SHP77 (cell line): ENCODE measurements around the gene ASPG.

Source experiments
- DNase-seq, 2 experiments: peaks; one replicate each; lab custom pipeline; 2025; lab: John Stamatoyannopoulos, UW

ASPG gene

GRCh38 chr14:104085032-104085888 lies at the start of gene ASPG:
Gene ASPG (plus strand): TSS chr14:104085700. CDS start chr14:104085771, 71 bp downstream.
- DNase-seq, result no peak

GRCh38 chr14:104036212-104036611 lies 49.3 kb upstream of the ASPG start:
- DNase-seq, result peak; percentile 35 to 69

- DNase-seq, result no peak
Observed at GRCh38 chr14:104037074-104037473, 48.4 kb upstream of the ASPG start.

- no peak for DNase-seq
Observed at GRCh38 chr14:104037903-104038302, 47.6 kb upstream of the ASPG start.

GRCh38 chr14:104039214-104039613 lies 46.3 kb upstream of the ASPG start:
- DNase-seq, result no peak

GRCh38 chr14:104040539-104040938 lies 45.0 kb upstream of the ASPG start:
- DNase-seq, result no peak

- no peak for DNase-seq
Observed at GRCh38 chr14:104041430-104042104, 43.9 kb upstream of the ASPG start.

- no peak for DNase-seq
Observed at GRCh38 chr14:104044016-104044415, 41.5 kb upstream of the ASPG start.

GRCh38 chr14:104047761-104048160 lies 37.7 kb upstream of the ASPG start:
- DNase-seq, result no peak

GRCh38 chr14:104048758-104049507 lies 36.6 kb upstream of the ASPG start:
- no peak for DNase-seq

GRCh38 chr14:104049576-104050240 lies 35.8 kb upstream of the ASPG start:
- DNase-seq, result no peak

- DNase-seq, result no peak
Observed at GRCh38 chr14:104051092-104051813, 34.2 kb upstream of the ASPG start.

- no peak for DNase-seq
Observed at GRCh38 chr14:104054222-104054905, 31.1 kb upstream of the ASPG start.

GRCh38 chr14:104062281-104062680 lies 23.2 kb upstream of the ASPG start:
- DNase-seq, result no peak

- no peak for DNase-seq
Observed at GRCh38 chr14:104064003-104064402, 21.5 kb upstream of the ASPG start.

GRCh38 chr14:104066279-104066678 lies 19.2 kb upstream of the ASPG start:
- DNase-seq, result no peak

- no peak for DNase-seq
Observed at GRCh38 chr14:104066719-104067295, 18.7 kb upstream of the ASPG start.

- no peak for DNase-seq
Observed at GRCh38 chr14:104069541-104069940, 16.0 kb upstream of the ASPG start.

GRCh38 chr14:104072586-104072985 lies 12.9 kb upstream of the ASPG start:
- DNase-seq, result no peak

- no peak for DNase-seq
Observed at GRCh38 chr14:104073764-104074163, 11.7 kb upstream of the ASPG start.
